Measurements from ENCODE around the gene PACS2.

DNA sequence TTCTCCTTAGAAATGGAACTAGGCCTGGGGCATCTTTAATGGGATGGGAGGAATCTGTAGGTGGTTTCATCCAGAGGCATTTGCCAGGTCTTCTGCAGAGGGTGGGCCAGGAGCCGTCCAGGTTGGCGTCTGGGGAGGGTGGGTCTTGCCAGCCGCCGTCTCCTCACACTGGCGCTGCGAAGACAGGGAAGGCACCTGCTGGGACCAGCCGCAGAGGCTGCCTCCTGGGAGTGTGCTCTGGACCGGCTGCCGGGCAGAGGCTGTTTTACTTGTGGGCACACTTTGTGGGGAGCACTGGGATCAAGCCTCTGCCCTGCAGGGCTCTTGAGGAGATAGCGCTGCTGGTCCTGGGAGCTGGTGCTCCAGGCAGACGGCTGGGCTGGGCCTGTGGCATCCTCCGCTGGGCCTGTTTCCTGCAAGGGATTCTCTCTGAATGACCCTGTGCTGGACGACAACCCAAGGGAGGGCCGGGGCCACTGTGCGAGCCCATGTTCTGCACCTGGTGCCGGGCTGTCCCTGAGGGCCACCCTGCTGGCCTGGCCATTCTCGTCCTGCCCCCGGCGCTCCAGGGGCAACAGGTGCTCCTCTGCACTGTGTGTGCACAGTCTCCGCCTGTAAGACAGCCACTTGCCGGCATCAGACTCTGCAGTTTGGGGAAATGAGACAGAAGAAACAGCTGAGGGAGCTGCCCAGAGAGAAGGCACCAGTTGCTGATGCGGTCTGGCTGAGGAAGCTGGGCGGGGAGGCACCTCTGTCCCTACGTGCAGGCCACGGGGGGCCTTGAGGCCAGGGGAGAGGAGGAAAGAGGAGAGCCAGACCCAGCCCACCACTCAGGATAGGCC lies 73.8 kb downstream of the PACS2 start:
- TF ChIP-seq EZH2 (IDR thresholded peaks at IDR 0.05; ENCODE audit: insufficient read depth, poor library complexity, severe bottlenecking) (no peak), EZH2phosphoT487 (IDR thresholded peaks at IDR 0.05; ENCODE audit: insufficient read depth, low read depth) (no peak)

Data from GM23248 (cell line).